ENCODE measurements around the gene SND1.
"Not testable (repeated sequence)": the region's sequence is repeated elsewhere in the genome, so short reads cannot be mapped to it uniquely, and the experiment has no call there.

The SND1 gene

GRCh38 chr7:128102490-128103291 lies 450.7 kb downstream of the SND1 start:
- DNase-seq (ENCODE audit: low spot score): no peak

- DNase-seq (ENCODE audit: low spot score): peak; percentile 12
Measured at GRCh38 chr7:128103498-128104107, 451.6 kb downstream of the SND1 start.

- no peak for DNase-seq (ENCODE audit: low spot score)
Measured at GRCh38 chr7:128104108-128104742, 452.2 kb downstream of the SND1 start.

- DNase-seq (ENCODE audit: low spot score): no peak
Measured at GRCh38 chr7:128105228-128106022, 453.4 kb downstream of the SND1 start.

GRCh38 chr7:128106821-128107220 lies 454.8 kb downstream of the SND1 start:
- DNase-seq (ENCODE audit: low spot score): no peak

GRCh38 chr7:128107516-128107915 lies 455.5 kb downstream of the SND1 start:
- not testable (repeated sequence) for DNase-seq (ENCODE audit: low spot score)

- no peak for DNase-seq (ENCODE audit: low spot score)
Measured at GRCh38 chr7:128108129-128108528, 456.1 kb downstream of the SND1 start.

- peak; percentile 56 for DNase-seq (ENCODE audit: low spot score)
Measured at GRCh38 chr7:128108641-128109423, 456.8 kb downstream of the SND1 start.

- DNase-seq (ENCODE audit: low spot score): not testable (repeated sequence)
Measured at GRCh38 chr7:128109424-128109969, 457.5 kb downstream of the SND1 start.

GRCh38 chr7:128110641-128111364 lies 458.8 kb downstream of the SND1 start:
- DNase-seq (ENCODE audit: low spot score): no peak

GRCh38 chr7:128112018-128112780 lies 460.2 kb downstream of the SND1 start:
- no peak for DNase-seq (ENCODE audit: low spot score)

GRCh38 chr7:128112781-128113221 lies 460.8 kb downstream of the SND1 start:
- DNase-seq (ENCODE audit: low spot score): no peak

GRCh38 chr7:128113839-128114238 lies 461.8 kb downstream of the SND1 start:
- DNase-seq (ENCODE audit: low spot score): no peak

- DNase-seq (ENCODE audit: low spot score): no peak
Measured at GRCh38 chr7:128114806-128115205, 462.8 kb downstream of the SND1 start.

- DNase-seq (ENCODE audit: low spot score): no peak
Measured at GRCh38 chr7:128115336-128115820, 463.4 kb downstream of the SND1 start.

- no peak for DNase-seq (ENCODE audit: low spot score)
Measured at GRCh38 chr7:128115821-128116723, 464.1 kb downstream of the SND1 start.

- DNase-seq (ENCODE audit: low spot score): no peak
Measured at GRCh38 chr7:128116740-128117139, 464.7 kb downstream of the SND1 start.

GRCh38 chr7:128117691-128118090 lies 465.7 kb downstream of the SND1 start:
- DNase-seq (ENCODE audit: low spot score): no peak
